ENCODE data around the gene HMGCS2.

Gene HMGCS2

DNA sequence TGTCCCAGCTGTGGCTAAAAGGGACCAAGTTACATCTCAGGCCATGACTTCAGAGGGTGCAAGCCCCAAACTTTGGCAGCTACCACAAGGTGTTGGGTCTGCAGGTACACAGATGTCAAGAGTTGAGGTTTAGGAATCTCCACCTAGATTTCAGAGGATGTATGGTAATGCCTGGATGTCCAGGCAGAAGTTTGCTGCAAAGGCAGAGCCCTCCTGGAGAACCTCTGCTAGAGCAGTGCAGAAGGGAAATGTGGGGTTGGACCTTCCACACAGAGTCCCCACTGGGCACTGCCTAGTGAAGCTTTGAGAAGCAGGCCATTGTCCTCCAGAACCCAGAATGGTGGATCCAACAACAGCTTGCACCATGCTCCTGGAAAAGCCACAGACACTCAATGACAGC, 67.0 kb downstream of the HMGCS2 start:
- TF ChIP-seq, protein P1, sequence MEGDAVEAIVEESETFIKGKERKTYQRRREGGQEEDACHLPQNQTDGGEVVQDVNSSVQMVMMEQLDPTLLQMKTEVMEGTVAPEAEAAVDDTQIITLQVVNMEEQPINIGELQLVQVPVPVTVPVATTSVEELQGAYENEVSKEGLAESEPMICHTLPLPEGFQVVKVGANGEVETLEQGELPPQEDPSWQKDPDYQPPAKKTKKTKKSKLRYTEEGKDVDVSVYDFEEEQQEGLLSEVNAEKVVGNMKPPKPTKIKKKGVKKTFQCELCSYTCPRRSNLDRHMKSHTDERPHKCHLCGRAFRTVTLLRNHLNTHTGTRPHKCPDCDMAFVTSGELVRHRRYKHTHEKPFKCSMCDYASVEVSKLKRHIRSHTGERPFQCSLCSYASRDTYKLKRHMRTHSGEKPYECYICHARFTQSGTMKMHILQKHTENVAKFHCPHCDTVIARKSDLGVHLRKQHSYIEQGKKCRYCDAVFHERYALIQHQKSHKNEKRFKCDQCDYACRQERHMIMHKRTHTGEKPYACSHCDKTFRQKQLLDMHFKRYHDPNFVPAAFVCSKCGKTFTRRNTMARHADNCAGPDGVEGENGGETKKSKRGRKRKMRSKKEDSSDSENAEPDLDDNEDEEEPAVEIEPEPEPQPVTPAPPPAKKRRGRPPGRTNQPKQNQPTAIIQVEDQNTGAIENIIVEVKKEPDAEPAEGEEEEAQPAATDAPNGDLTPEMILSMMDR (IDR thresholded peaks at IDR 0.05; ENCODE audit: insufficient read depth, missing control alignments): no peak
- no peak for FAIRE-seq

DNA sequence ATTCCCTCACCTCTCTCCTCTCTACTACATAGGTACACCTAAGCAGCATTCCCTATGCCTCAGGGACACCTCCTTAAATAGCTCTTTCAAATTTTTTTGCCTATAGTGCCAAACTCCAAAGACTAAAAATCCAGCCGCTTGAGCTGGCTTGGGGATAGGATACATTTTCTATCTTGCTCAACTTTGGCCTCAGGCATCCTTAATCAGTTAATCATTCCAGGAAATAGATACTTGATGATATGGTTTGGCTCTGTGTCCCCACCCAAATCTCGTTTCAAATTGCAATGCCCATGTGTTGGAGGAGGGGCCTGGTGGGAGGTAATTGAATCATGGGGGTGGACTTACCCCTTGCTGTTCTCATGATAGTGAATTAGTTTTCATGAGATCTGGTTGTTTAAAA, 68.4 kb downstream of the HMGCS2 start:
- FAIRE-seq (no peak), DNase-seq (ENCODE audit: insufficient read length, low spot score) (no peak)
- TF ChIP-seq, protein P1 (IDR thresholded peaks at IDR 0.05; ENCODE audit: insufficient read depth, missing control alignments): no peak

More for the DNA sequence above, 67.0 kb downstream of the HMGCS2 start:
- DNase-seq (ENCODE audit: insufficient read length, low spot score): no peak
